GM12874 (cell line): ENCODE results near the gene KCNMB2.

ENCODE experiments used
- TF ChIP-seq, protein P1 (sequence below): IDR thresholded peaks from 2 replicates; pipeline ENCODE4 v1.5.1; 2011; ENCODE audit warnings: low read depth, mild to moderate bottlenecking, control low read depth, low read length, moderate library complexity; ENCODE audit not compliant: insufficient read depth

The KCNMB2 gene

DNA sequence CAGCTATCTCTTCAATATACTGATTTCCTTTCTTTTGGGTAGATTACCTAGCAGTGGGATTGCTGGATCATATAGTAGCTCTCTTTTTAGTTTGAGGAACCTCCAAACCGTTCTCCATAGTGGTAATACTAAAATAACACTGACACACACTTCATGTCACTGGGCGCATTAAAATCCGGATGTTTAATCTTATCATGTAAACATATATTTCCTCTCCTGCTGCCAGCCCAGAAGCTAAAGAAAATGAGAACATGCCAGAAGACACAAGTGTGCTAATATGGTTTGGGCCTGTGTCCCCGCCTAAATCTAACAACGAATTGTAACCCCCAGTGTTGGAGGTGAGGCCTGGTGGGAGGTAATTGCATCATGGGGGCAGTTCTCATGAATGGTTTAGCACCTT, 23.6 kb upstream of the KCNMB2 start:
- TF ChIP-seq, protein P1, sequence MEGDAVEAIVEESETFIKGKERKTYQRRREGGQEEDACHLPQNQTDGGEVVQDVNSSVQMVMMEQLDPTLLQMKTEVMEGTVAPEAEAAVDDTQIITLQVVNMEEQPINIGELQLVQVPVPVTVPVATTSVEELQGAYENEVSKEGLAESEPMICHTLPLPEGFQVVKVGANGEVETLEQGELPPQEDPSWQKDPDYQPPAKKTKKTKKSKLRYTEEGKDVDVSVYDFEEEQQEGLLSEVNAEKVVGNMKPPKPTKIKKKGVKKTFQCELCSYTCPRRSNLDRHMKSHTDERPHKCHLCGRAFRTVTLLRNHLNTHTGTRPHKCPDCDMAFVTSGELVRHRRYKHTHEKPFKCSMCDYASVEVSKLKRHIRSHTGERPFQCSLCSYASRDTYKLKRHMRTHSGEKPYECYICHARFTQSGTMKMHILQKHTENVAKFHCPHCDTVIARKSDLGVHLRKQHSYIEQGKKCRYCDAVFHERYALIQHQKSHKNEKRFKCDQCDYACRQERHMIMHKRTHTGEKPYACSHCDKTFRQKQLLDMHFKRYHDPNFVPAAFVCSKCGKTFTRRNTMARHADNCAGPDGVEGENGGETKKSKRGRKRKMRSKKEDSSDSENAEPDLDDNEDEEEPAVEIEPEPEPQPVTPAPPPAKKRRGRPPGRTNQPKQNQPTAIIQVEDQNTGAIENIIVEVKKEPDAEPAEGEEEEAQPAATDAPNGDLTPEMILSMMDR = no peak

DNA sequence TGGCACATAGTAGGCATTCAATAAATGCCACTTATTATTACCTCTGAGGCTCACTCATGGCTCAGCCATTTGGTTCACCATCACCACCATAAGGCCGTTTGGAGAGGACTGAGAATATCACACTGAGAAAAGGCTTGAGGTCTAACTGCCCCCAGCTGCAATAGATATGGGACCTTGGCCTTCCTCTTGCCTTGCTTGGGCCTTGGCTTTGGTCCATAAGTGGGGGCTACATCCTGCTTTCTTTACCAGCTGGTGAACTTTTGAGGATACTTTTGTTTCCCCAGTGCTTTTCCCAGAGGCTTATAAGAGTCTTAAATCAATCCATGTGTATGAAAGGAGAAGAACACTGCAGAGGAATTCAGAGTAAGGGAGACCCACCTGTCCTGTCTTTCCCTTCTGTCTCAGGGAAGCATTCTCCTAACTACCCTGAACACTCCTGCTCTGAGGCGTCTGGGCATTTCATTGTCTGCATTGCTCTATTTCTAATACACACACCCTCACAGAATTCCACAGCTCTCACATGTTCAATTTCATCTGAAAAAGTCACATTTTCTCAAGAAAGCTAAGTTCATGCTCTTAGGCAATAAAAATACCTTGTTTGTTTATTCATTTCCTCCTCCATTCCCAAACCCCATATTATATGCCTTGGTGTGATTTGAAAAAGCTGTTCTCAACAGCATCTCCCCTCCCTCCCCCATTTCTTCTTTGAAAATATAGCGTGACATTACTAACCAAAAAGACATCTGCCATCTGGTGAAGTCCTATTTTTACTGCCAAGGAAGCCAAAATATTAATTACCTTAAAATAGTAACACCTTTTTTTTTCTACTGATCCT, 22.5 kb upstream of the KCNMB2 start:
- TF ChIP-seq, protein P1 = no peak

DNA sequence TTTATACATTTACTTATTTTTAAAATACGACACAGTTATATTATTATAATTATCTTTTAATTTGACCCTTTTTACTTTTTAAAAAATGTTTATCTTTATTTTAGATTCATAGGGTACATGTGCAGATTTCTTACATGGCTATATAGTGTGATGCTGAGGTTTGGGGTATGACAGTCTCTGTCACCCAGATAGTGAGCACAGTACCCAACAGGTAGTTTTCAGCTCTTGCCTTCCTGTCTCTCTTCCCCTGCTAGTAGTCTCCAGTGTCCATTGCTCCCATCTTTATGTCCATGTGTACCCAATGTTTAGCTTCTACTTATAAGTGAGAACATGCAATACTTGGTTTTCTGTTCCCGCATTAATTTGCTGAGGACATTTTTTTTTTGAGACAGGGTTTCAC, 21.8 kb upstream of the KCNMB2 start:
- TF ChIP-seq, protein P1 = no peak

DNA sequence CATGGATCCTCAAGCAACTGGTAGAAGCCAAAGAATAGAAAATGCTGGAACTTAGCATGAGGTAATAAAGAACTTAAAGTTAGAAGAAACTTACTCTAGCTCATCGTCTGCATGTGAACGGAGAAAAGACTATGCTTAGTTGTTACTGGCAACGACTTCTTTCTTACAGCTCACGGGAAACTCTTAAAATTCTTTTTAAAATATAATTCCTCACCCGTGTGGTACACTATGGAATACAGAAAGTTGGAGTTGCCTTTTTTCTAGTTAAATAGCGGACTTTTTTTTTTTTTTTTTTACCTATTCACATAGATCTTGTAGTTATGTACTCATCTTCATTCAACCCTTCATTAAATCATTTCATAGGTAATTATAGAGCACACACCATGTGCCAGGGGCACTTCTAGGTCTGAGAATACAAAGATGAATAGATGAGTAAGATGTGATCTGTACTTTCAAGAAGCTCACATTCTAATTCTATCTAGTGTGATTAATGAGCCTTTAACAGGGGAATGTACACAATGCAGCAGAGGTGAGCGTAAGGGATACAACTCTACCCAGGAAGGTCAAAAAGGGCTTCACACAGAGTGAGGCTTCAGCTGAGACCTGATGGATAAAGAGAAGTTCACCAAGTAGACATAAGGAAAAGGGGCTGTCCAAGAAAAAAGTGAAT, 18.4 kb upstream of the KCNMB2 start:
- TF ChIP-seq, protein P1 = no peak

DNA sequence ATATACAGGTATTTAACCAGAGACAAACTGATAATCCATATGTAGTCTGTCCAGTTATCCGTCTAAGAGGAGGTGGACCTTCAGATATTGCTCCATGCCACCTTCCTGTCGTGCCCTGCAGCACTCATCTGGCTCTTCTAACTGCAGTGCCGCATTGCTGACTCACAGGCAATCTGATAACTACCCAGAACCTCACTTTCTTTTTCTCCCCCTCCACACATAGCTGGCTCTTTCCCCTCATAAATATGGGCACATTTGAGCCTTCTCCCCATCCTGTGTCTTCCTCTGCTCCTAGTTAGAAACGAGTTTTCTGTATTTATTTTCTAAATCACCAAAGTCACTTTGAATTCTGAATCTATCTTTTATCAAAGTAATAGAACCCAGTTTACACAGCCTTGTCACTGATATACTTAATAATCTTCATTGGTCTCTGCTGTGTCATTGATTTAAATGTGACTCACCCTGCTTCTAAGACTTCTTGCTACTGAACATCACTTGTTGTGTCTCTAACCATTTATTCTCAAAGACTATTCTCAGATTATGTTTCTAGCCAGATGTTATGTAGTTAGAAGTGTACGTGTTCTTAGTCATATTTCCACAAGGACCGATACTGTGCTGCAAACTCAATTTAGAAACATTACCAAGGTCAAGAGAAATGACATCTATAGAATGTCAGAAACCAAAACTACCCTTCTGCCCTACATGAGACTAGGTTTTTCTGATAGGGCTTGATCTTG, 17.4 kb upstream of the KCNMB2 start:
- TF ChIP-seq, protein P1 = no peak

DNA sequence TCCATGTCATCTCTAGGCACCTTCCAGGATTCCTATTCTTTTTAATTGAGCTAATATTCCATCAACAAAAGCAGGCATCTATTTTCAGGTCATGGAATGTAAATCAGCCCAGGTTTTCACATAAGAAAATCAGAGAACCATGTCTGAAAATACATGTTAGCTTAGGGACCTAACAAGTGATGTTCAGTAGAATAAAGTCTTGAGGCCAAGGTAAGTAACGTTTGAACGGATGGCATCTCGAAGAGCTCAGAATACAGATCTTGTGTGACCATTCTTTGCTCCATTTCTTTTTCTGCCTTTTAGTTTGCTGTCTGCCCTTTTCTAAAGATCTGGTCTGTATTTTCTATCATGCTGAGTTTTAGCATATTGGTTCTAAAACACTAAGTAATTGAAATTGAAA, 16.5 kb upstream of the KCNMB2 start:
- TF ChIP-seq, protein P1 = no peak

DNA sequence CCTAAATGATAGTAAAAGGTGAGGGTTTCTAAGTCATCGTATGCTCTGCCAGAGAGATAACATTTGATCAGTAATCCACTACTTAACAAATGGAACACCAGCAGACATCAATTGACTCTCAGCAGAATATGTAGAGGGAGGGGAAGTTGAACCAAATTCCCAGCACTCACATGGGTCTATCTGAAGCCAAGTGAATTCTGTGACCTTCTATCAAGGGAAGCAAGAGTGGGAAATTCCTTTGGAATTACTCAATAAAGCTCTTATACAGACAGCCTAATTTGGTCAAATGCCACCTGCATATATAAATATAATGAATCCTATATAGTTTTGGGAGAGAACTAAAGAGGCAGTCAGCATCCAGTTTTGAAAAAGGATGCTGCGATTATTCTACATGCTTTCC, 15.8 kb upstream of the KCNMB2 start:
- TF ChIP-seq, protein P1 = no peak
